Ishikawa (cell line): ENCODE measurements around the gene RTKN2.

Experiments
- CEBPB ChIP-seq: IDR thresholded peaks from 2 replicates; pipeline ENCODE4 v1.6.1; 2012
- CREB1 ChIP-seq: IDR thresholded peaks from 2 replicates; pipeline ENCODE4 v1.6.1; 2012; ENCODE audit warnings: low read depth
- EGR1 ChIP-seq: IDR thresholded peaks from 2 replicates; pipeline ENCODE4 v1.6.1; 2012
- EP300 ChIP-seq: IDR thresholded peaks from 2 replicates; pipeline ENCODE4 v1.6.1; 2012; ENCODE audit warnings: borderline replicate concordance
- FOXM1 ChIP-seq: IDR thresholded peaks from 2 replicates; pipeline ENCODE4 v1.6.1; 2012; ENCODE audit warnings: low read depth, borderline replicate concordance
- MAX ChIP-seq: IDR thresholded peaks from 2 replicates; pipeline ENCODE4 v1.6.1; 2012
- NFIC ChIP-seq: IDR thresholded peaks from 2 replicates; pipeline ENCODE4 v1.6.1; 2012
- RAD21 ChIP-seq: IDR thresholded peaks from 2 replicates; pipeline ENCODE4 v1.6.1; 2012; ENCODE audit warnings: low read depth
- REST ChIP-seq: IDR thresholded peaks from 2 replicates; pipeline ENCODE4 v1.6.1; 2012; ENCODE audit warnings: low read depth, mild to moderate bottlenecking
- TAF1 ChIP-seq: IDR thresholded peaks from 2 replicates; pipeline ENCODE4 v1.6.1; 2012; ENCODE audit warnings: low read depth, mild to moderate bottlenecking
- TEAD4 ChIP-seq: IDR thresholded peaks from 2 replicates; pipeline ENCODE4 v1.6.1; 2012
- USF1 ChIP-seq: IDR thresholded peaks from 2 replicates; pipeline ENCODE4 v1.6.1; 2012
- YY1 ChIP-seq: IDR thresholded peaks from 2 replicates; pipeline ENCODE4 v1.6.1; 2012; ENCODE audit warnings: low read depth
- ZBTB7A ChIP-seq: IDR thresholded peaks from 2 replicates; pipeline ENCODE4 v1.6.1; 2012; ENCODE audit warnings: low read depth

The RTKN2 gene

GRCh38 chr10:62171791-62172190, 96.9 kb downstream of the RTKN2 start:
- no peak for TF ChIP-seq MAX
- no peak for TF ChIP-seq RAD21
- no peak for TF ChIP-seq TEAD4
- TF ChIP-seq ZBTB7A = no peak
- TF ChIP-seq EP300 = no peak
- no peak for TF ChIP-seq NFIC
- TF ChIP-seq REST = no peak
- no peak for TF ChIP-seq TAF1
- TF ChIP-seq FOXM1 = no peak

- TF ChIP-seq CREB1 (no peak), MAX (no peak), TAF1 (no peak), USF1 (no peak)
These were observed 97.9 kb downstream of the RTKN2 start for GRCh38 chr10:62170732-62171131.

- TF ChIP-seq TEAD4 (no peak), CEBPB (no peak), NFIC (no peak), EP300 (no peak)
These were observed 102.1 kb downstream of the RTKN2 start for GRCh38 chr10:62166331-62167131.

- no peak for TF ChIP-seq EP300
- no peak for TF ChIP-seq NFIC
- no peak for TF ChIP-seq TAF1
- no peak for TF ChIP-seq USF1
- TF ChIP-seq ZBTB7A = no peak
- TF ChIP-seq EGR1 = no peak
- no peak for TF ChIP-seq MAX
- no peak for TF ChIP-seq CREB1
- no peak for TF ChIP-seq REST
- TF ChIP-seq RAD21 = no peak
These were observed 102.8 kb downstream of the RTKN2 start for GRCh38 chr10:62165803-62166202.

- TF ChIP-seq CREB1 (no peak), TEAD4 (no peak), ZBTB7A (no peak)
These were observed 105.6 kb downstream of the RTKN2 start for GRCh38 chr10:62163024-62163423.

GRCh38 chr10:62162261-62162981, 106.2 kb downstream of the RTKN2 start:
- no peak for TF ChIP-seq YY1
- TF ChIP-seq REST = no peak
- TF ChIP-seq ZBTB7A = no peak
- no peak for TF ChIP-seq MAX
- no peak for TF ChIP-seq CREB1
- no peak for TF ChIP-seq CEBPB
- TF ChIP-seq RAD21 = no peak
- no peak for TF ChIP-seq TAF1
- TF ChIP-seq EGR1 = no peak
- TF ChIP-seq EP300 = no peak
- TF ChIP-seq TEAD4 = no peak
- TF ChIP-seq FOXM1 = no peak
